HepG2 (cell line): ENCODE measurements around the gene ZNF184. TPM values are rescaled to one million over a fixed set of nuclear protein-coding genes. Genes with fewer than 3 reads are reported as not detected.
A peak's percentile ranks its signal among the peaks of the same experiment; 100 is the strongest.

Experiments
- MEIS2 ChIP-seq: sonication (generic); formaldehyde crosslinking; IDR thresholded peaks from 2 replicates; pipeline ENCODE4 v1.9.0; 2021; ENCODE audit warnings: mild to moderate bottlenecking, missing genetic modification reagents
- NCOA5 ChIP-seq: sonication (generic); formaldehyde crosslinking; IDR thresholded peaks from 2 replicates; pipeline ENCODE4 v1.4.0; 2020; ENCODE audit warnings: missing genetic modification reagents
- SNRNP70 ChIP-seq: fragments of 200-400 bp; formaldehyde crosslinking; IDR thresholded peaks from 2 replicates; pipeline ENCODE4 v1.6.1; 2017; ENCODE audit warnings: mild to moderate bottlenecking, low read depth, low read length, moderate library complexity
- SP140L ChIP-seq: sonication (generic); formaldehyde crosslinking; IDR thresholded peaks from 2 replicates; pipeline ENCODE4 v1.4.0; 2020; ENCODE audit warnings: missing genetic modification reagents, borderline replicate concordance
- TCF12 ChIP-seq, 2 experiments: fragments of 450-650 bp in 1 of 2; sonication (generic) in 1 of 2; formaldehyde crosslinking in 1 of 2; IDR thresholded peaks; 2 replicates each; pipeline versions ENCODE4 v1.6.1 to v1.8.0; 2017 to 2022; ENCODE audit warnings: antibody characterized with exemption in 1 of 2, mild to moderate bottlenecking in 1 of 2, missing genetic modification reagents in 1 of 2, moderate library complexity in 1 of 2
- ZNF660 ChIP-seq: sonication (generic); formaldehyde crosslinking; IDR thresholded peaks from 2 replicates; pipeline ENCODE4 v1.5.1; 2020; ENCODE audit warnings: mild to moderate bottlenecking, low read depth, missing genetic modification reagents, borderline replicate concordance
- ZNF674 ChIP-seq: sonication (generic); formaldehyde crosslinking; IDR thresholded peaks from 2 replicates; pipeline ENCODE4 v1.5.0; 2020; ENCODE audit warnings: low read depth, mild to moderate bottlenecking, missing genetic modification reagents
- polyA plus RNA-seq, 8 experiments: library from polyadenylated mRNA; depleted of rRNA in 3 of 8; stranded (reverse) in 7 of 8; unstranded in 1 of 8; fragments of >200 nt; fragmentation: Illumina TruSeq in 4 of 8; extraction: Trizol in 4 of 8; gene quantifications; 2 replicates each; pipeline versions ENCODE4 v1.2.1 to v1.2.3, GENCODE V29; 2011 to 2016; ENCODE audit warnings: low read depth in 4 of 8, missing spikeins in 1 of 8, mixed read lengths in 1 of 8; ENCODE audit not compliant: insufficient read depth in 1 of 8
- total RNA-seq, 5 experiments: library from RNA; depleted of rRNA; stranded (reverse); fragments of >200 nt; fragmentation: Illumina TruSeq; extraction: Trizol; gene quantifications; 2 replicates each; pipeline ENCODE4 v1.2.3, GENCODE V29; 2016; ENCODE audit warnings: low read depth in 1 of 5
- TF ChIP-seq, protein P1 (sequence below): sonication (generic); formaldehyde crosslinking; IDR thresholded peaks from 2 replicates; pipeline ENCODE4 v1.4.0; 2020; ENCODE audit warnings: mild to moderate bottlenecking, missing genetic modification reagents, borderline replicate concordance
- TF ChIP-seq, protein P2 (sequence below): sonication (generic); formaldehyde crosslinking; IDR thresholded peaks from 2 replicates; pipeline ENCODE4 v1.5.1; 2020; ENCODE audit warnings: mild to moderate bottlenecking, missing genetic modification reagents, borderline replicate concordance
- TF ChIP-seq, protein P3 (sequence below): sonication (generic); formaldehyde crosslinking; IDR thresholded peaks from 2 replicates; pipeline ENCODE4 v1.4.0; 2020; ENCODE audit warnings: missing genetic modification reagents, borderline replicate concordance
- TF ChIP-seq, protein P4 (sequence below): sonication (generic); formaldehyde crosslinking; IDR thresholded peaks from 2 replicates; pipeline ENCODE4 v1.5.1; 2020; ENCODE audit warnings: missing genetic modification reagents, mild to moderate bottlenecking, borderline replicate concordance

Gene ZNF184
- total and polyA plus RNA-seq, 2 of the 13 experiments (the other 11 are each of a cell fraction or from before 2014, with no cell fraction given) = 2.1 to 10.1 TPM

DNA sequence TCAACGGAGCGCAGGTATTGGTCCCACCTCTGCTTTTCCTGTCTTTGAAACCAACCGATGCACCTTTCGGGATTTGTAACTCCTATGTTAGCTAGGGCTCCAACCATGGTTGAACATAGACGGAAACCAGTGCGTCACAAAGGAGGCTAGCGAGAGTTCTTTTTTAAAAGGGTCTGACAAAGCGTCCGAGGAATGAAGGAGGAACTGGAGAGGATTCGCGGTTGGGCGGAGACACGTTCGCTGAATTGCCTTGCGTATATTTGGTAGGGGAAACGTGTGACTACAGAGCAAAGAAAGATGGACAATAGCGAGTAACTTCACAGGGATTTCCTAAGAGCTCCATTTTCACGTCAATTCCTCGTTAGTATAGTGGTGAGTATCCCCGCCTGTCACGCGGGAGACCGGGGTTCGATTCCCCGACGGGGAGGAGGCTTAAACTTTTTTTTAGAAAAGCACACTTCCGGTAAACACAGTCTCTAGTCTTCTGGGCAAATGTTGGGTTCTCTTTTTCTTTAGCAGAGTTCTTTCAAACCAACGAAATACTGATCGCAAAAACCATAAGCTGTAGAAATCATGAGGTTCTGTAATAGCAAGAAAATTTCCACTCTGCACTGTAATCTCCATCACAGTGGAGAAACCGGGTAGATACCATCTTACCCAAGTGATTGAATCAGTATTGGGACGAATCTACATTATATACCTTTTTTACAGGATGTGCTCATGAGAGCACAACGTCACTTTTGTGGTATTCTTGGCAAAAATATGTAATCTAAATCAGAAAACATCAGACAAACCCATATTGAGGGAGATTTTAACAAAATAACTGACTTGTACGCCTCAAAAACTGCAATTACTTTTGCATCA is 6.6 kb upstream of the ZNF184 start (continued):
- TF ChIP-seq, protein P1, sequence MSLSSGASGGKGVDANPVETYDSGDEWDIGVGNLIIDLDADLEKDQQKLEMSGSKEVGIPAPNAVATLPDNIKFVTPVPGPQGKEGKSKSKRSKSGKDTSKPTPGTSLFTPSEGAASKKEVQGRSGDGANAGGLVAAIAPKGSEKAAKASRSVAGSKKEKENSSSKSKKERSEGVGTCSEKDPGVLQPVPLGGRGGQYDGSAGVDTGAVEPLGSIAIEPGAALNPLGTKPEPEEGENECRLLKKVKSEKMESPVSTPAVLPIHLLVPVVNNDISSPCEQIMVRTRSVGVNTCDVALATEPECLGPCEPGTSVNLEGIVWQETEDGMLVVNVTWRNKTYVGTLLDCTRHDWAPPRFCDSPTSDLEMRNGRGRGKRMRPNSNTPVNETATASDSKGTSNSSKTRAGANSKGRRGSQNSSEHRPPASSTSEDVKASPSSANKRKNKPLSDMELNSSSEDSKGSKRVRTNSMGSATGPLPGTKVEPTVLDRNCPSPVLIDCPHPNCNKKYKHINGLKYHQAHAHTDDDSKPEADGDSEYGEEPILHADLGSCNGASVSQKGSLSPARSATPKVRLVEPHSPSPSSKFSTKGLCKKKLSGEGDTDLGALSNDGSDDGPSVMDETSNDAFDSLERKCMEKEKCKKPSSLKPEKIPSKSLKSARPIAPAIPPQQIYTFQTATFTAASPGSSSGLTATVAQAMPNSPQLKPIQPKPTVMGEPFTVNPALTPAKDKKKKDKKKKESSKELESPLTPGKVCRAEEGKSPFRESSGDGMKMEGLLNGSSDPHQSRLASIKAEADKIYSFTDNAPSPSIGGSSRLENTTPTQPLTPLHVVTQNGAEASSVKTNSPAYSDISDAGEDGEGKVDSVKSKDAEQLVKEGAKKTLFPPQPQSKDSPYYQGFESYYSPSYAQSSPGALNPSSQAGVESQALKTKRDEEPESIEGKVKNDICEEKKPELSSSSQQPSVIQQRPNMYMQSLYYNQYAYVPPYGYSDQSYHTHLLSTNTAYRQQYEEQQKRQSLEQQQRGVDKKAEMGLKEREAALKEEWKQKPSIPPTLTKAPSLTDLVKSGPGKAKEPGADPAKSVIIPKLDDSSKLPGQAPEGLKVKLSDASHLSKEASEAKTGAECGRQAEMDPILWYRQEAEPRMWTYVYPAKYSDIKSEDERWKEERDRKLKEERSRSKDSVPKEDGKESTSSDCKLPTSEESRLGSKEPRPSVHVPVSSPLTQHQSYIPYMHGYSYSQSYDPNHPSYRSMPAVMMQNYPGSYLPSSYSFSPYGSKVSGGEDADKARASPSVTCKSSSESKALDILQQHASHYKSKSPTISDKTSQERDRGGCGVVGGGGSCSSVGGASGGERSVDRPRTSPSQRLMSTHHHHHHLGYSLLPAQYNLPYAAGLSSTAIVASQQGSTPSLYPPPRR (CRISPR knock-in tag) = 0 out of 2 replicates have a peak, but pooled peaks have one; percentile 34
- TF ChIP-seq SNRNP70 = no peak
- TF ChIP-seq, protein P2, sequence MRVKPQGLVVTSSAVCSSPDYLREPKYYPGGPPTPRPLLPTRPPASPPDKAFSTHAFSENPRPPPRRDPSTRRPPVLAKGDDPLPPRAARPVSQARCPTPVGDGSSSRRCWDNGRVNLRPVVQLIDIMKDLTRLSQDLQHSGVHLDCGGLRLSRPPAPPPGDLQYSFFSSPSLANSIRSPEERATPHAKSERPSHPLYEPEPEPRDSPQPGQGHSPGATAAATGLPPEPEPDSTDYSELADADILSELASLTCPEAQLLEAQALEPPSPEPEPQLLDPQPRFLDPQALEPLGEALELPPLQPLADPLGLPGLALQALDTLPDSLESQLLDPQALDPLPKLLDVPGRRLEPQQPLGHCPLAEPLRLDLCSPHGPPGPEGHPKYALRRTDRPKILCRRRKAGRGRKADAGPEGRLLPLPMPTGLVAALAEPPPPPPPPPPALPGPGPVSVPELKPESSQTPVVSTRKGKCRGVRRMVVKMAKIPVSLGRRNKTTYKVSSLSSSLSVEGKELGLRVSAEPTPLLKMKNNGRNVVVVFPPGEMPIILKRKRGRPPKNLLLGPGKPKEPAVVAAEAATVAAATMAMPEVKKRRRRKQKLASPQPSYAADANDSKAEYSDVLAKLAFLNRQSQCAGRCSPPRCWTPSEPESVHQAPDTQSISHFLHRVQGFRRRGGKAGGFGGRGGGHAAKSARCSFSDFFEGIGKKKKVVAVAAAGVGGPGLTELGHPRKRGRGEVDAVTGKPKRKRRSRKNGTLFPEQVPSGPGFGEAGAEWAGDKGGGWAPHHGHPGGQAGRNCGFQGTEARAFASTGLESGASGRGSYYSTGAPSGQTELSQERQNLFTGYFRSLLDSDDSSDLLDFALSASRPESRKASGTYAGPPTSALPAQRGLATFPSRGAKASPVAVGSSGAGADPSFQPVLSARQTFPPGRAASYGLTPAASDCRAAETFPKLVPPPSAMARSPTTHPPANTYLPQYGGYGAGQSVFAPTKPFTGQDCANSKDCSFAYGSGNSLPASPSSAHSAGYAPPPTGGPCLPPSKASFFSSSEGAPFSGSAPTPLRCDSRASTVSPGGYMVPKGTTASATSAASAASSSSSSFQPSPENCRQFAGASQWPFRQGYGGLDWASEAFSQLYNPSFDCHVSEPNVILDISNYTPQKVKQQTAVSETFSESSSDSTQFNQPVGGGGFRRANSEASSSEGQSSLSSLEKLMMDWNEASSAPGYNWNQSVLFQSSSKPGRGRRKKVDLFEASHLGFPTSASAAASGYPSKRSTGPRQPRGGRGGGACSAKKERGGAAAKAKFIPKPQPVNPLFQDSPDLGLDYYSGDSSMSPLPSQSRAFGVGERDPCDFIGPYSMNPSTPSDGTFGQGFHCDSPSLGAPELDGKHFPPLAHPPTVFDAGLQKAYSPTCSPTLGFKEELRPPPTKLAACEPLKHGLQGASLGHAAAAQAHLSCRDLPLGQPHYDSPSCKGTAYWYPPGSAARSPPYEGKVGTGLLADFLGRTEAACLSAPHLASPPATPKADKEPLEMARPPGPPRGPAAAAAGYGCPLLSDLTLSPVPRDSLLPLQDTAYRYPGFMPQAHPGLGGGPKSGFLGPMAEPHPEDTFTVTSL (CRISPR knock-in tag) = peak; percentile 79; the same call in 1 of the 2 replicates
- no peak for TF ChIP-seq ZNF660
- TF ChIP-seq TCF12 (IDR thresholded peaks at IDR 0.05) = no peak
- no peak for TF ChIP-seq TCF12 (CRISPR knock-in tag; IDR thresholded peaks at IDR 0.05)
- TF ChIP-seq MEIS2 (CRISPR knock-in tag) = peak; percentile 82; the same call in 1 of the 2 replicates
- no peak for TF ChIP-seq SP140L (CRISPR knock-in tag)
- TF ChIP-seq, protein P3, sequence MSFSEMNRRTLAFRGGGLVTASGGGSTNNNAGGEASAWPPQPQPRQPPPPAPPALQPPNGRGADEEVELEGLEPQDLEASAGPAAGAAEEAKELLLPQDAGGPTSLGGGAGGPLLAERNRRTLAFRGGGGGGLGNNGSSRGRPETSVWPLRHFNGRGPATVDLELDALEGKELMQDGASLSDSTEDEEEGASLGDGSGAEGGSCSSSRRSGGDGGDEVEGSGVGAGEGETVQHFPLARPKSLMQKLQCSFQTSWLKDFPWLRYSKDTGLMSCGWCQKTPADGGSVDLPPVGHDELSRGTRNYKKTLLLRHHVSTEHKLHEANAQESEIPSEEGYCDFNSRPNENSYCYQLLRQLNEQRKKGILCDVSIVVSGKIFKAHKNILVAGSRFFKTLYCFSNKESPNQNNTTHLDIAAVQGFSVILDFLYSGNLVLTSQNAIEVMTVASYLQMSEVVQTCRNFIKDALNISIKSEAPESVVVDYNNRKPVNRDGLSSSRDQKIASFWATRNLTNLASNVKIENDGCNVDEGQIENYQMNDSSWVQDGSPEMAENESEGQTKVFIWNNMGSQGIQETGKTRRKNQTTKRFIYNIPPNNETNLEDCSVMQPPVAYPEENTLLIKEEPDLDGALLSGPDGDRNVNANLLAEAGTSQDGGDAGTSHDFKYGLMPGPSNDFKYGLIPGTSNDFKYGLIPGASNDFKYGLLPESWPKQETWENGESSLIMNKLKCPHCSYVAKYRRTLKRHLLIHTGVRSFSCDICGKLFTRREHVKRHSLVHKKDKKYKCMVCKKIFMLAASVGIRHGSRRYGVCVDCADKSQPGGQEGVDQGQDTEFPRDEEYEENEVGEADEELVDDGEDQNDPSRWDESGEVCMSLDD (CRISPR knock-in tag) = no peak
- no peak for TF ChIP-seq ZNF674
- TF ChIP-seq, protein P4, sequence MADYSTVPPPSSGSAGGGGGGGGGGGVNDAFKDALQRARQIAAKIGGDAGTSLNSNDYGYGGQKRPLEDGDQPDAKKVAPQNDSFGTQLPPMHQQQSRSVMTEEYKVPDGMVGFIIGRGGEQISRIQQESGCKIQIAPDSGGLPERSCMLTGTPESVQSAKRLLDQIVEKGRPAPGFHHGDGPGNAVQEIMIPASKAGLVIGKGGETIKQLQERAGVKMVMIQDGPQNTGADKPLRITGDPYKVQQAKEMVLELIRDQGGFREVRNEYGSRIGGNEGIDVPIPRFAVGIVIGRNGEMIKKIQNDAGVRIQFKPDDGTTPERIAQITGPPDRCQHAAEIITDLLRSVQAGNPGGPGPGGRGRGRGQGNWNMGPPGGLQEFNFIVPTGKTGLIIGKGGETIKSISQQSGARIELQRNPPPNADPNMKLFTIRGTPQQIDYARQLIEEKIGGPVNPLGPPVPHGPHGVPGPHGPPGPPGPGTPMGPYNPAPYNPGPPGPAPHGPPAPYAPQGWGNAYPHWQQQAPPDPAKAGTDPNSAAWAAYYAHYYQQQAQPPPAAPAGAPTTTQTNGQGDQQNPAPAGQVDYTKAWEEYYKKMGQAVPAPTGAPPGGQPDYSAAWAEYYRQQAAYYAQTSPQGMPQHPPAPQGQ (CRISPR knock-in tag) = no peak
- no peak for TF ChIP-seq NCOA5
